Measurements from ENCODE around the gene GRID1.

DNA sequence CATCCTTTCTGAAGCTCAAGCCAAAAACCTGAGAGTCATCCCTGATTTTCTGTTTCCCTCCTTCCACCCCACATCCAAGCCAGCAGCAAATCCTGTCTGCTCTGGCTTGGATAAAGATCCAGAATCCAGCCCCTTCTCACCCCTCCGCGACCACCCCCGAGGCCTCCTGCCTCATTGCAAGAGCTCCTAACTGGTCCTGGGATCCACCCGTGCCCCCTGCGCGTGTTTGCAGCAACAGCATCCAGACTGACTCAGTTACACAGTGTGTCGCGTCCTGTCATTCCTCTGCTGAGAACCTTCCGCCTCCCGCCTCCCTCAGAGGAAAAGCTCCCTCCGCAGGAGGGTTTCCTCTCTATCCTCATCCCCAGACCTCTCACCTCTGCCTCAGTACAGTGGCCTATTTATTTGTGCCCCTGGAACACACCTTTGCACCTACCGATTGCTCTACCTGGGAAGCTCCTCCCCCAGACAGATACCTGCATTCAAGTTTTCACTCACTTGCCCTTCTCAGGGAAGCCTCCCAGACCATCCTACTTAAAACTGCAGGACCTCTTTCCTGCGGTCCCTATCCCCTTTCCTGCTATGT, 21.6 kb upstream of the GRID1 start:
- TF ChIP-seq, protein P1, sequence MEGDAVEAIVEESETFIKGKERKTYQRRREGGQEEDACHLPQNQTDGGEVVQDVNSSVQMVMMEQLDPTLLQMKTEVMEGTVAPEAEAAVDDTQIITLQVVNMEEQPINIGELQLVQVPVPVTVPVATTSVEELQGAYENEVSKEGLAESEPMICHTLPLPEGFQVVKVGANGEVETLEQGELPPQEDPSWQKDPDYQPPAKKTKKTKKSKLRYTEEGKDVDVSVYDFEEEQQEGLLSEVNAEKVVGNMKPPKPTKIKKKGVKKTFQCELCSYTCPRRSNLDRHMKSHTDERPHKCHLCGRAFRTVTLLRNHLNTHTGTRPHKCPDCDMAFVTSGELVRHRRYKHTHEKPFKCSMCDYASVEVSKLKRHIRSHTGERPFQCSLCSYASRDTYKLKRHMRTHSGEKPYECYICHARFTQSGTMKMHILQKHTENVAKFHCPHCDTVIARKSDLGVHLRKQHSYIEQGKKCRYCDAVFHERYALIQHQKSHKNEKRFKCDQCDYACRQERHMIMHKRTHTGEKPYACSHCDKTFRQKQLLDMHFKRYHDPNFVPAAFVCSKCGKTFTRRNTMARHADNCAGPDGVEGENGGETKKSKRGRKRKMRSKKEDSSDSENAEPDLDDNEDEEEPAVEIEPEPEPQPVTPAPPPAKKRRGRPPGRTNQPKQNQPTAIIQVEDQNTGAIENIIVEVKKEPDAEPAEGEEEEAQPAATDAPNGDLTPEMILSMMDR (IDR thresholded peaks at IDR 0.05) = no peak
- TF ChIP-seq OVOL2 (CRISPR knock-in tag; IDR thresholded peaks at IDR 0.05; ENCODE audit: borderline replicate concordance) (no peak), CREB1 (CRISPR knock-in tag; IDR thresholded peaks at IDR 0.05) (no peak)
- TF ChIP-seq, protein P2, sequence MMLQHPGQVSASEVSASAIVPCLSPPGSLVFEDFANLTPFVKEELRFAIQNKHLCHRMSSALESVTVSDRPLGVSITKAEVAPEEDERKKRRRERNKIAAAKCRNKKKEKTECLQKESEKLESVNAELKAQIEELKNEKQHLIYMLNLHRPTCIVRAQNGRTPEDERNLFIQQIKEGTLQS (CRISPR knock-in tag; conservative IDR thresholded peaks at IDR 0.05) = no peak
- TF ChIP-seq, protein P3, sequence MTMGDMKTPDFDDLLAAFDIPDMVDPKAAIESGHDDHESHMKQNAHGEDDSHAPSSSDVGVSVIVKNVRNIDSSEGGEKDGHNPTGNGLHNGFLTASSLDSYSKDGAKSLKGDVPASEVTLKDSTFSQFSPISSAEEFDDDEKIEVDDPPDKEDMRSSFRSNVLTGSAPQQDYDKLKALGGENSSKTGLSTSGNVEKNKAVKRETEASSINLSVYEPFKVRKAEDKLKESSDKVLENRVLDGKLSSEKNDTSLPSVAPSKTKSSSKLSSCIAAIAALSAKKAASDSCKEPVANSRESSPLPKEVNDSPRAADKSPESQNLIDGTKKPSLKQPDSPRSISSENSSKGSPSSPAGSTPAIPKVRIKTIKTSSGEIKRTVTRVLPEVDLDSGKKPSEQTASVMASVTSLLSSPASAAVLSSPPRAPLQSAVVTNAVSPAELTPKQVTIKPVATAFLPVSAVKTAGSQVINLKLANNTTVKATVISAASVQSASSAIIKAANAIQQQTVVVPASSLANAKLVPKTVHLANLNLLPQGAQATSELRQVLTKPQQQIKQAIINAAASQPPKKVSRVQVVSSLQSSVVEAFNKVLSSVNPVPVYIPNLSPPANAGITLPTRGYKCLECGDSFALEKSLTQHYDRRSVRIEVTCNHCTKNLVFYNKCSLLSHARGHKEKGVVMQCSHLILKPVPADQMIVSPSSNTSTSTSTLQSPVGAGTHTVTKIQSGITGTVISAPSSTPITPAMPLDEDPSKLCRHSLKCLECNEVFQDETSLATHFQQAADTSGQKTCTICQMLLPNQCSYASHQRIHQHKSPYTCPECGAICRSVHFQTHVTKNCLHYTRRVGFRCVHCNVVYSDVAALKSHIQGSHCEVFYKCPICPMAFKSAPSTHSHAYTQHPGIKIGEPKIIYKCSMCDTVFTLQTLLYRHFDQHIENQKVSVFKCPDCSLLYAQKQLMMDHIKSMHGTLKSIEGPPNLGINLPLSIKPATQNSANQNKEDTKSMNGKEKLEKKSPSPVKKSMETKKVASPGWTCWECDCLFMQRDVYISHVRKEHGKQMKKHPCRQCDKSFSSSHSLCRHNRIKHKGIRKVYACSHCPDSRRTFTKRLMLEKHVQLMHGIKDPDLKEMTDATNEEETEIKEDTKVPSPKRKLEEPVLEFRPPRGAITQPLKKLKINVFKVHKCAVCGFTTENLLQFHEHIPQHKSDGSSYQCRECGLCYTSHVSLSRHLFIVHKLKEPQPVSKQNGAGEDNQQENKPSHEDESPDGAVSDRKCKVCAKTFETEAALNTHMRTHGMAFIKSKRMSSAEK (CRISPR knock-in tag; IDR thresholded peaks at IDR 0.05; ENCODE audit: borderline replicate concordance) = no peak

All from WTC11 (cell line).